Astrocyte (in vitro differentiated cells and primary cell): ENCODE data around the gene GALE. TPM values are rescaled to one million over a fixed set of nuclear protein-coding genes. Genes with fewer than 3 reads are reported as not detected.

Experiments used
- DNase-seq: peaks from one replicate; pipeline ENCODE4 v3.0.0-alpha.2; 2010; ENCODE audit warnings: low read depth
- FAIRE-seq: peaks from 2 replicates; lab custom pipeline; 2011; peaks lifted over from hg19 to GRCh38; lab: Jason Lieb, UNC
- H2AFZ ChIP-seq: 2 replicates; pipeline ENCODE4 v1.6.0; 2012; ENCODE audit warnings: low read depth, low read length, inconsistent platforms
- H3K27ac ChIP-seq: 2 replicates; pipeline ENCODE4 v1.5.1; 2011; ENCODE audit warnings: low read depth, low read length, inconsistent platforms
- H3K27me3 ChIP-seq: 2 replicates; pipeline ENCODE4 v1.6.0; 2011; ENCODE audit warnings: low read length, inconsistent platforms; ENCODE audit not compliant: insufficient read depth
- H3K36me3 ChIP-seq: 2 replicates; pipeline ENCODE4 v1.5.1; 2011; ENCODE audit warnings: low read length, inconsistent platforms; ENCODE audit not compliant: insufficient read depth
- H3K4me1 ChIP-seq: 2 replicates; pipeline ENCODE4 v1.5.1; 2011; ENCODE audit warnings: low read length, inconsistent platforms; ENCODE audit not compliant: insufficient read depth
- H3K4me2 ChIP-seq: 2 replicates; pipeline ENCODE4 v1.6.0; 2012; ENCODE audit warnings: low read length, inconsistent platforms
- H3K4me3 ChIP-seq: 2 replicates; pipeline ENCODE4 v1.5.1; 2011; ENCODE audit warnings: low read depth, mild to moderate bottlenecking, low read length, inconsistent platforms; ENCODE audit not compliant: insufficient read depth
- H3K79me2 ChIP-seq: 2 replicates; pipeline ENCODE4 v1.6.0; 2012; ENCODE audit warnings: mild to moderate bottlenecking, low read length, inconsistent platforms; ENCODE audit not compliant: insufficient read depth
- H3K9ac ChIP-seq: 2 replicates; pipeline ENCODE4 v1.6.0; 2012; ENCODE audit warnings: mild to moderate bottlenecking, low read length, inconsistent platforms
- H3K9me3 ChIP-seq: 2 replicates; pipeline ENCODE4 v1.5.1; 2012; ENCODE audit warnings: low read depth, mild to moderate bottlenecking, low read length, inconsistent platforms; ENCODE audit not compliant: insufficient read depth
- H4K20me1 ChIP-seq: 2 replicates; pipeline ENCODE4 v1.6.0; 2012; ENCODE audit warnings: low read length, inconsistent platforms; ENCODE audit not compliant: insufficient read depth
- H3K27ac Mint-ChIP-seq: one replicate; pipeline ENCODE4 v1.8.0; 2021; ENCODE audit warnings: mild to moderate bottlenecking, mixed read lengths; ENCODE audit not compliant: unreplicated experiment
- H3K27me3 Mint-ChIP-seq: one replicate; pipeline ENCODE4 v1.8.0; 2021; ENCODE audit warnings: low read depth, mixed read lengths; ENCODE audit not compliant: unreplicated experiment
- H3K36me3 Mint-ChIP-seq: one replicate; pipeline ENCODE4 v1.8.0; 2021; ENCODE audit warnings: low read depth, mixed read lengths; ENCODE audit not compliant: unreplicated experiment
- H3K4me1 Mint-ChIP-seq: one replicate; pipeline ENCODE4 v1.8.0; 2021; ENCODE audit warnings: low read depth, mixed read lengths; ENCODE audit not compliant: unreplicated experiment
- H3K4me3 Mint-ChIP-seq: one replicate; pipeline ENCODE4 v1.8.0; 2021; ENCODE audit warnings: mild to moderate bottlenecking, moderate library complexity, mixed read lengths; ENCODE audit not compliant: unreplicated experiment
- H3K9me3 Mint-ChIP-seq: one replicate; pipeline ENCODE4 v1.8.0; 2021; ENCODE audit warnings: mild to moderate bottlenecking, mixed read lengths; ENCODE audit not compliant: unreplicated experiment
- EZH2 ChIP-seq: IDR thresholded peaks from 2 replicates; pipeline ENCODE4 v1.6.1; 2012; ENCODE audit warnings: mild to moderate bottlenecking, low read length, inconsistent platforms; ENCODE audit not compliant: insufficient read depth
- total RNA-seq: library from RNA; stranded (reverse); gene quantifications from 2 replicates; pipeline ENCODE4 v1.2.1, GENCODE V29; 2021
- TF ChIP-seq, protein P1 (sequence below): IDR thresholded peaks from 2 replicates; pipeline ENCODE4 v1.5.1; 2011; ENCODE audit warnings: low read depth, mild to moderate bottlenecking, inconsistent platforms, low read length, moderate library complexity; ENCODE audit not compliant: insufficient read depth

GALE gene
- total RNA-seq, 1 donor from 2014 or later, result 27.0 TPM

- H3K36me3 Mint-ChIP-seq, result peaks cover 6% of the 10 kb centered on the region
Measured at GRCh38 chr1:23791516-23792047, 9.0 kb downstream of the GALE start.

GRCh38 chr1:23790696-23791515 lies 9.6 kb downstream of the GALE start, which contains the start of gene LYPLA2:
TSS of gene LYPLA2 (plus strand) at chr1:23791145. CDS start at chr1:23792683, 1,538 bp downstream.
- Mint-ChIP-seq H3K4me3 (peak within 1 kb of the TSS; percentile 97), H3K9me3 (no peaks in the 10 kb centered on the region), H3K36me3 (peaks cover 6% of the 10 kb centered on the region), H3K4me1 (peaks cover 12% of the 10 kb centered on the region), H3K27me3 (no peaks in the 10 kb centered on the region), H3K27ac (peak within 1 kb of the TSS; percentile 92)
- peak within 1 kb of the TSS; percentile 62 for H2AFZ ChIP-seq
- FAIRE-seq (no peak), DNase-seq (peak; percentile 78)
- H3K27me3 ChIP-seq, result no peaks in the 10 kb centered on the region
- TF ChIP-seq, protein P1, sequence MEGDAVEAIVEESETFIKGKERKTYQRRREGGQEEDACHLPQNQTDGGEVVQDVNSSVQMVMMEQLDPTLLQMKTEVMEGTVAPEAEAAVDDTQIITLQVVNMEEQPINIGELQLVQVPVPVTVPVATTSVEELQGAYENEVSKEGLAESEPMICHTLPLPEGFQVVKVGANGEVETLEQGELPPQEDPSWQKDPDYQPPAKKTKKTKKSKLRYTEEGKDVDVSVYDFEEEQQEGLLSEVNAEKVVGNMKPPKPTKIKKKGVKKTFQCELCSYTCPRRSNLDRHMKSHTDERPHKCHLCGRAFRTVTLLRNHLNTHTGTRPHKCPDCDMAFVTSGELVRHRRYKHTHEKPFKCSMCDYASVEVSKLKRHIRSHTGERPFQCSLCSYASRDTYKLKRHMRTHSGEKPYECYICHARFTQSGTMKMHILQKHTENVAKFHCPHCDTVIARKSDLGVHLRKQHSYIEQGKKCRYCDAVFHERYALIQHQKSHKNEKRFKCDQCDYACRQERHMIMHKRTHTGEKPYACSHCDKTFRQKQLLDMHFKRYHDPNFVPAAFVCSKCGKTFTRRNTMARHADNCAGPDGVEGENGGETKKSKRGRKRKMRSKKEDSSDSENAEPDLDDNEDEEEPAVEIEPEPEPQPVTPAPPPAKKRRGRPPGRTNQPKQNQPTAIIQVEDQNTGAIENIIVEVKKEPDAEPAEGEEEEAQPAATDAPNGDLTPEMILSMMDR, result no peak
- no peak for TF ChIP-seq EZH2
- H3K36me3 ChIP-seq, result peaks cover 21% of the 10 kb centered on the region
- H3K9me3 ChIP-seq, result no peaks in the 10 kb centered on the region
- peak within 1 kb of the TSS; percentile 94 for H3K4me3 ChIP-seq
- peak within 1 kb of the TSS; percentile 82 for H3K27ac ChIP-seq
- H3K4me1 ChIP-seq, result peaks cover 30% of the 10 kb centered on the region
- H4K20me1 ChIP-seq, result peaks cover 22% of the 10 kb centered on the region
- peak within 1 kb of the TSS; percentile 91 for H3K9ac ChIP-seq
- H3K79me2 ChIP-seq, result peaks cover 32% of the 10 kb centered on the region
- peak within 1 kb of the TSS; percentile 100 for H3K4me2 ChIP-seq

More at GRCh38 chr1:23791516-23792047, 9.0 kb downstream of the GALE start:
- Mint-ChIP-seq H3K27ac (peak overlapping the region; percentile 92), H3K9me3 (no peaks in the 10 kb centered on the region), H3K27me3 (no peaks in the 10 kb centered on the region), H3K4me1 (peaks cover 12% of the 10 kb centered on the region), H3K4me3 (peak overlapping the region; percentile 97)
- no peaks in the 10 kb centered on the region for H3K27me3 ChIP-seq
- H2AFZ ChIP-seq, result no peak overlapping the region
- peak overlapping the region; percentile 46 for H3K27ac ChIP-seq
- peaks cover 20% of the 10 kb centered on the region for H4K20me1 ChIP-seq
- peaks cover 30% of the 10 kb centered on the region for H3K4me1 ChIP-seq
- peaks cover 32% of the 10 kb centered on the region for H3K79me2 ChIP-seq
- peak overlapping the region; percentile 100 for H3K4me2 ChIP-seq
- peak overlapping the region; percentile 91 for H3K9ac ChIP-seq
- H3K9me3 ChIP-seq, result no peaks in the 10 kb centered on the region
- H3K4me3 ChIP-seq, result peak overlapping the region; percentile 94
- H3K36me3 ChIP-seq, result peaks cover 17% of the 10 kb centered on the region
- FAIRE-seq, result no peak
- TF ChIP-seq, protein P1, result no peak
- DNase-seq, result no peak
